Activated CD4-positive, alpha-beta T cell treated with anti-CD3 and anti-CD28 coated beads, Interleukin-2, amount 10 ng/mL, durations not matched to agents 7 days and 5 days (primary cell): ENCODE data around the gene STK38L. TPM values are rescaled to one million over a fixed set of nuclear protein-coding genes. Genes with fewer than 3 reads are reported as not detected.

Experiments used
- CTCF ChIA-PET: fragments of 350-600 bp; sonication (Branson Sonifier 250); formaldehyde crosslinking; loops from one replicate; lab custom pipeline; 2021; ENCODE audit warnings: antibody characterized with exemption; lab: Charles Lee
- POLR2A ChIA-PET: fragments of 350-600 bp; sonication (Branson Sonifier 250); formaldehyde crosslinking; loops from one replicate; lab custom pipeline; 2021; ENCODE audit warnings: antibody characterized with exemption; lab: Charles Lee
- DNase-seq: peaks from one replicate; pipeline ENCODE4 v3.0.0-alpha.2; 2020
- H3K27ac Mint-ChIP-seq: one replicate; pipeline ENCODE4 v1.8.0; 2021; ENCODE audit warnings: mild to moderate bottlenecking, moderate library complexity, mixed read lengths
- H3K27me3 Mint-ChIP-seq: one replicate; pipeline ENCODE4 v1.8.0; 2021; ENCODE audit warnings: mixed read lengths
- H3K36me3 Mint-ChIP-seq: one replicate; pipeline ENCODE4 v1.8.0; 2021; ENCODE audit warnings: low read depth, mixed read lengths
- H3K4me1 Mint-ChIP-seq: one replicate; pipeline ENCODE4 v1.8.0; 2021; ENCODE audit warnings: mixed read lengths
- H3K4me3 Mint-ChIP-seq: one replicate; pipeline ENCODE4 v1.8.0; 2021; ENCODE audit warnings: mild to moderate bottlenecking, moderate library complexity, mixed read lengths
- H3K9me3 Mint-ChIP-seq: one replicate; pipeline ENCODE4 v1.8.0; 2021; ENCODE audit warnings: mixed read lengths
- total RNA-seq, 2 experiments: library from RNA; stranded (reverse); gene quantifications; one replicate each; pipeline ENCODE4 v1.2.3, GENCODE V29; 2021

STK38L gene
- total RNA-seq, 2 experiments from 2014 or later = 18.2 to 20.4 TPM

DNA sequence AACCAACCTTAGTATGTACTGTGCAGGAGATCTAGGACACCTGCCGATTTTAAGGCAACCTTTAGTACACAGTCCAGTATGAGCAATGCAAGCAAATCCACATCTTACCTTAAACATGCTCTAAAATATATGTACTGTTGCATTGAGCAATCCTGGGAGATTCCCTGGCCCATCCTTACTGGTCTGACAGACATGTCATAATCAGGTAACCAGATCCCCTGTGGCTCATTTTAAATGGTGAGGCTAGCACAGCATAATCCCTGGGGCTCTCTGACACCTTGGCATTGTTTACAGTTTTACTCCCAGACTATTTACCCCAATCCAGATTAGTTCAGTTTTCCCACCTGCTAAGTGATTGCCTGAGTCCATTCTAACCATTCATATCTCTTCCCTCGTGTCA lies 103.7 kb downstream of the STK38L start:
- CTCF ChIA-PET = interaction anchor here (0.7 to 0.8 kb wide), 2 partner anchors 69 to 87 kb away, joined by 3 read pairs; no protein-coding TSS in a partner anchor
- Mint-ChIP-seq H3K27ac (no peak overlapping the region), H3K27me3 (no peaks in the 10 kb centered on the region), H3K4me3 (no peak overlapping the region), H3K4me1 (no peaks in the 10 kb centered on the region), H3K36me3 (no peaks in the 10 kb centered on the region), H3K9me3 (no peaks in the 10 kb centered on the region)
- DNase-seq = no peak
- POLR2A ChIA-PET = no interaction called here

DNA sequence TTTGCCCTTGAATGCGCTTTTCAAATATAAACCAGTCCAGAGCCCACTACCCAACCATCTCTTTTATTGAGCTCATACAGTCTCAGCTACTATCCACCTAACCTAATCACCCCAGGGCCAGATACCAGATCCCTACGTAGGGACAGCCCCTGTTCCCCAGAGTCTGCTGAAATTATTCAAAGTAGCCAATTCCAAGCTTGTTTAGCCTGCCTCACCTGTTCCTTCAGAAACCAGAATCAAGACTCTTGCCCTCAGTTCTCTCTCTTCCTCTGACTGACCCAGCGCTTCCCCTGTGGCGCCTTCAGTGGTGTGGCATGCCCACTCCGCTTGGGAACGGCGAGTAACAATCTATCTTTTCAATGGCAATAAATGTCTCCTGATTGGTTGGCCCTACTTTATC lies 107.4 kb downstream of the STK38L start:
- Mint-ChIP-seq H3K4me1 (no peaks in the 10 kb centered on the region), H3K4me3 (no peak overlapping the region), H3K27me3 (peaks cover 3% of the 10 kb centered on the region), H3K9me3 (no peaks in the 10 kb centered on the region), H3K27ac (no peak overlapping the region), H3K36me3 (no peaks in the 10 kb centered on the region)
- DNase-seq = no peak
- ChIA-PET CTCF (no interaction called here), POLR2A (no interaction called here)

DNA sequence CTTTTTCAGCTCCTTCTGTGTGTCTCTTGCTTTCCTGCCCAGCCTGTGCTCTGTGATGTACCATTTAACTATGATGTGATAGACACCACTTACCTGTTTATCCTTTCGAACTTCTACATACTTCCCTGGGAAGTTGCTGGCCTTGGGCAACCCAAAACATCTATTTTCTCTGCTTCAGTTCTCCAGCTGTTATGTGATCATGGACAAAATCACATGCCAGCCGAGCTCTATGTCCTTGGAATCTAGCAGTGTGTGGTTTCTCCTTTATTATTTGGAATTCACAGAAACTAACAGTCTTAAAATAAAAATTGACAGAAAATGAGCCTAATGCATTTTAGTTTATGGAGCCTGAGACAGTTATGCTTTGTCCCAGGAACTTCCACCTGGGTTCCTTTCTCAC lies 111.4 kb downstream of the STK38L start:
- peaks cover 15% of the 10 kb centered on the region for H3K27me3 Mint-ChIP-seq
- no peak overlapping the region for H3K4me3 Mint-ChIP-seq
- H3K4me1 Mint-ChIP-seq = no peaks in the 10 kb centered on the region
- no peaks in the 10 kb centered on the region for H3K36me3 Mint-ChIP-seq
- DNase-seq = no peak
- ChIA-PET CTCF (no interaction called here), POLR2A (no interaction called here)
- H3K27ac Mint-ChIP-seq = no peak overlapping the region
- H3K9me3 Mint-ChIP-seq = no peaks in the 10 kb centered on the region

DNA sequence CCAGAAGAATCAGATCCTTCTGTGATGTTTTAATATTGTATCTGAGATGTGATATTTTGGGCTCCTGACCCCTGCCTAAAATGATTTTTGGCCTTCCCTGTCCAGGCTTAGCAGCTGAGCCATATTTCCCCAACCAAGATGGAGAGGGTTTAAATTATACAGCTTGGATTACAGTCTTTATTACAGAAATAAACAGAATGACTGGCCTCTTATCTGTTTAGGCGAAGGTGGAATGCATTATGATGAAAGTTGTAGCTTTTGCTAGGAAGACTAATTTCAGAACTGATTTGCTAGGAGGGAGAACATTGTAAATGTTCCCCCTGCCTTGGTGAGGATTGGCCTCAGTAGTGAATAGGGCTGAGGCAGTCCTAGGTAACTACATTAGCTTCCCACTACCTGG lies 111.9 kb downstream of the STK38L start:
- DNase-seq = no peak
- POLR2A ChIA-PET = no interaction called here

DNA sequence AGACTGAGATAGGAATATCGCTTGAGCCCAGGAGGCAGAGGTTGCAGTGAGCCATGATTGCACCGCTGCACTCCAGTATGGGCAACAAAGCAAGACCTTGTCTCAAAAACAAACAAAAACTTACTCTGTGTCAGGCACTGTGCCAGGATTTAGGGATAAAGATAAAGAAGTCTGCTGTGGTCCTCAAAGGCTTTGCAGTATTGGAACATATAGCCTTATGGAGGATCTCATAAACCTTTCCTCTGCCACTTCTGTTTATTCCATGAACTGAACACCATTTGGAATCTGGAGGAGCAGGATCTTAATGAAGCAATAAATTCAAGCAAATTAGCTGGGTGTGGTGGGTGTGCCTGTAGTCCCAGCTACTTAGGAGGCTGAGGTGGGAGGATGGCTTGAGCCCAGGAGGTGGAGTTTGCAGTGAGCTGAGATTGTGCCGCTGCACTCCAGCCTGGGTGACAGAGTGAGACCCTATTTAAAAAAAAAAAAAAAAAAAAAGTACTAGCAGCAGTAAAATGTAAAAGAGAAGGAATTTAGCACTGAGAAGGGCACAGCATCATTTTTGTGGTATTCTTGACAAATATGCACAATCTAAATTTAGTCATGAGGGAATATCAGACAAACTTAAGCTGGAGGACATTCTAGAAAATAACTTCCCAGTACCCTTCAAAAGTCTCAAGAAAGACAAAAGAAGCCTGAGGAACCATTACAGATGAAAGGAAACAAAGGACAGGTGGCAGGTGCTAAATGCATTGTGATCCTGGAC lies 115.7 kb downstream of the STK38L start:
- H3K9me3 Mint-ChIP-seq = no peaks in the 10 kb centered on the region
- no peak overlapping the region for H3K4me3 Mint-ChIP-seq
- peaks cover 32% of the 10 kb centered on the region for H3K27me3 Mint-ChIP-seq
- ChIA-PET POLR2A (no interaction called here), CTCF (interaction anchor here (0.6 to 0.7 kb wide), 2 partner anchors 52 to 1032 kb away, joined by 3 read pairs; no protein-coding TSS in a partner anchor)
- no peaks in the 10 kb centered on the region for H3K4me1 Mint-ChIP-seq
- no peaks in the 10 kb centered on the region for H3K36me3 Mint-ChIP-seq
- DNase-seq = no peak
- no peak overlapping the region for H3K27ac Mint-ChIP-seq

More for the DNA sequence above, 111.9 kb downstream of the STK38L start:
- CTCF ChIA-PET = no interaction called here
- no peak overlapping the region for H3K27ac Mint-ChIP-seq
- H3K27me3 Mint-ChIP-seq = peaks cover 16% of the 10 kb centered on the region
- H3K4me3 Mint-ChIP-seq = no peak overlapping the region
- no peaks in the 10 kb centered on the region for H3K9me3 Mint-ChIP-seq
- no peaks in the 10 kb centered on the region for H3K36me3 Mint-ChIP-seq
- H3K4me1 Mint-ChIP-seq = no peaks in the 10 kb centered on the region

DNA sequence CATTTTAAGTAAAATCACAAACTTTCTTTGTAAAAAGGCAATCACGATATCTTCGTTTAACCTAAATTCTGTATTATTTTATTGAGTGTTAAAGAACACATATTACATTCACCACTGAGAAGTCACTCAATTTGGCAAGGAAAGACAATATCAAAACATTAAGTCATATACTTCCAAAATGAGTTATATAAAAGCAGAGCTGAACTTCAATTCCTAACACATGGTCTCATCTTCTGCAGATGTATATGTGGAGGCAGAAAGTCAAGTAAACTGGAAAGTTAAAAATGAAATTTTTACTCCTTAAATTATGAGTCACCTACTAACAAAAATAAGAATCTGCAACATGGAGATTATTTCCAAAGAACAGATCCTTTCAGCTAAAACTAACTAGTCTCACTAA lies 117.3 kb downstream of the STK38L start:
- POLR2A ChIA-PET = no interaction called here
- CTCF ChIA-PET = no interaction called here

DNA sequence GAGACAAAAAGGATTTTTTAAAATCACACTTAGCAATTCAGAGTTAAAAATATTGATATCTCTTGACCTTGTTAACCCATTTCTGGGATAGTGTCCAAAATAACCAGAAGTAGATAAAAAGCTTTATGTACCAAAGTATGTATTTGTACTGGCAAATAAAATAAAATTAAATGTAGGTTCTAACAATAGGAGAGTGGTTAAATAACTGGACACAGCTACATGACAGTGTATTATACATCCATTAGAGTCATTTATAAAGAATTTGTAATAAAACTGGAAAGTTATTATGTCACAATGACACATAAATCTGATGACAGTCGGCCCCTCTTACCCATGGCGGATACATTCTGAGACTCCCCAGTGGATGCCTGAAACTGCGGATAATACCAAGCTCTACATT lies 122.5 kb downstream of the STK38L start:
- peaks cover 14% of the 10 kb centered on the region for H3K27me3 Mint-ChIP-seq
- POLR2A ChIA-PET = no interaction called here
- DNase-seq = no peak
- no peaks in the 10 kb centered on the region for H3K4me1 Mint-ChIP-seq
- no peaks in the 10 kb centered on the region for H3K9me3 Mint-ChIP-seq
- H3K4me3 Mint-ChIP-seq = no peak overlapping the region
- no peak overlapping the region for H3K27ac Mint-ChIP-seq
- peaks cover 12% of the 10 kb centered on the region for H3K36me3 Mint-ChIP-seq
- CTCF ChIA-PET = interaction anchor here (1.0 kb wide), 1 partner anchor 33 kb away, joined by 3 read pairs; no protein-coding TSS in a partner anchor

More for the DNA sequence above, 117.3 kb downstream of the STK38L start:
- H3K4me1 Mint-ChIP-seq = no peaks in the 10 kb centered on the region
- no peak for DNase-seq
- H3K27me3 Mint-ChIP-seq = peaks cover 30% of the 10 kb centered on the region
- no peak overlapping the region for H3K27ac Mint-ChIP-seq
- no peaks in the 10 kb centered on the region for H3K36me3 Mint-ChIP-seq
- no peaks in the 10 kb centered on the region for H3K9me3 Mint-ChIP-seq
- H3K4me3 Mint-ChIP-seq = no peak overlapping the region

DNA sequence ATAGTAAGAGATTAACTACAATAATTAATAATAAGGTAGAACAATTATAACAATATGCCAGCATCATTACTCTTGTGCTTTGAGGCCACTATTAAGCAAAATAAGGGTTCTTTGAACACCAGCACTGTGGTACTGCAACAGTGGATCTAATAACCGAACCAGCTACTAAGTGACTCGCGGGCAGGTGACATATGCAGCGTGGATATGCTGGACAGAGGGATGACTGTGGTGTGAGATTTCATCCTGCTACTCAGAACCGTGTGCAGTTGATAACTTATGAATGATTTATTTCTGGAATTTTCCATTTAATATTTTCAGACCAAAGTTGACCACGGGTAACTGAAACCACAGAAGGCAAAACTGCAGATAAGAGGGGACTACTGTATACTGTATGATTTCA lies 123.0 kb downstream of the STK38L start:
- ChIA-PET CTCF (interaction anchor here (1.0 kb wide), 1 partner anchor 33 kb away, joined by 3 read pairs; no protein-coding TSS in a partner anchor), POLR2A (no interaction called here)
- H3K27ac Mint-ChIP-seq = no peak overlapping the region
- no peaks in the 10 kb centered on the region for H3K9me3 Mint-ChIP-seq
- no peak overlapping the region for H3K4me3 Mint-ChIP-seq
- peaks cover 10% of the 10 kb centered on the region for H3K27me3 Mint-ChIP-seq
- DNase-seq = no peak
- H3K36me3 Mint-ChIP-seq = peaks cover 14% of the 10 kb centered on the region
- H3K4me1 Mint-ChIP-seq = no peaks in the 10 kb centered on the region

Other genes starting within 250 kb of the STK38L start
- 10 to 100 TPM; 46.1 to 58.8 TPM for gene TM7SF3, start 229.9 kb upstream of the STK38L start, total RNA-seq
- gene MED21, start 221.7 kb upstream of the STK38L start, total RNA-seq = 10 to 100 TPM; 36.7 to 48.2 TPM
- not detected for gene C12orf71, start 161.7 kb upstream of the STK38L start, total RNA-seq
- gene BMAL2, start 88.5 kb downstream of the STK38L start, total RNA-seq = 10 to 100 TPM; 17.3 to 18.0 TPM
- under 1 TPM; 0.22 to 0.46 TPM for gene SMCO2, start 202.4 kb downstream of the STK38L start, total RNA-seq